Prostate gland (tissue), 2 donors: ENCODE results near the gene IQGAP2.

Experiments used
- POLR2A ChIP-seq: fragments of 450-650 bp; IDR thresholded peaks from one replicate; pipeline ENCODE4 v1.6.1; 2016; ENCODE audit warnings: antibody characterized with exemption, mild to moderate bottlenecking
- TF ChIP-seq, protein P1 (sequence below), 4 experiments: fragments of 200-600 bp in 2 of 4; fragments of 450-650 bp in 2 of 4; sonication (generic) in 2 of 4; IDR thresholded peaks; 1 replicate in 3 of 4; 2 replicates in 1 of 4; pipeline ENCODE4 v1.5.1; 2016 to 2019; ENCODE audit warnings: antibody characterized with exemption in 4 of 4, mild to moderate bottlenecking in 2 of 4, moderate library complexity in 2 of 4

- no peak for TF ChIP-seq POLR2A
- TF ChIP-seq, protein P1, sequence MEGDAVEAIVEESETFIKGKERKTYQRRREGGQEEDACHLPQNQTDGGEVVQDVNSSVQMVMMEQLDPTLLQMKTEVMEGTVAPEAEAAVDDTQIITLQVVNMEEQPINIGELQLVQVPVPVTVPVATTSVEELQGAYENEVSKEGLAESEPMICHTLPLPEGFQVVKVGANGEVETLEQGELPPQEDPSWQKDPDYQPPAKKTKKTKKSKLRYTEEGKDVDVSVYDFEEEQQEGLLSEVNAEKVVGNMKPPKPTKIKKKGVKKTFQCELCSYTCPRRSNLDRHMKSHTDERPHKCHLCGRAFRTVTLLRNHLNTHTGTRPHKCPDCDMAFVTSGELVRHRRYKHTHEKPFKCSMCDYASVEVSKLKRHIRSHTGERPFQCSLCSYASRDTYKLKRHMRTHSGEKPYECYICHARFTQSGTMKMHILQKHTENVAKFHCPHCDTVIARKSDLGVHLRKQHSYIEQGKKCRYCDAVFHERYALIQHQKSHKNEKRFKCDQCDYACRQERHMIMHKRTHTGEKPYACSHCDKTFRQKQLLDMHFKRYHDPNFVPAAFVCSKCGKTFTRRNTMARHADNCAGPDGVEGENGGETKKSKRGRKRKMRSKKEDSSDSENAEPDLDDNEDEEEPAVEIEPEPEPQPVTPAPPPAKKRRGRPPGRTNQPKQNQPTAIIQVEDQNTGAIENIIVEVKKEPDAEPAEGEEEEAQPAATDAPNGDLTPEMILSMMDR (IDR thresholded peaks at IDR 0.05), result peak; percentile 9 to 60 (median 54)
Measured at GRCh38 chr5:76641514-76642120, 238.5 kb downstream of the IQGAP2 start.
